ENCODE data around the gene UBE2E1. TPM values are rescaled to one million over a fixed set of nuclear protein-coding genes. Genes with fewer than 3 reads are reported as not detected.

UBE2E1 gene
- total and polyA plus RNA-seq, 2 of the 4 experiments (the other 2 are of a cell fraction) = 54.1 to 91.6 TPM

- H3K4me1 ChIP-seq (ENCODE audit: control insufficient read depth, insufficient read depth, low read length) = peaks cover 16% of the 10 kb centered on the region
- H2BK15ac ChIP-seq (ENCODE audit: low read depth, low read length) = no peak overlapping the region
- no peak overlapping the region for H3K9ac ChIP-seq (ENCODE audit: low read depth, low read length)
- ATAC-seq (ENCODE audit: low read depth) (peak; percentile 61), DNase-seq (peak; percentile 81)
- H3K9me3 ChIP-seq (ENCODE audit: control insufficient read depth, insufficient read depth, low read length) = no peaks in the 10 kb centered on the region
- BruUV-seq (replicated peaks) = no TSS peak
- CTCF ChIA-PET = interaction anchor here (1.6 kb wide), 1 partner anchor 11 kb away, joined by 5 read pairs; no protein-coding TSS in a partner anchor
- peak overlapping the region; percentile 28; the same call in 1 of the 2 replicates for H3K4me2 ChIP-seq (ENCODE audit: low read depth, low read length)
- no peak overlapping the region for H3K23ac ChIP-seq (ENCODE audit: low read depth, low read length)
- peaks cover 5% of the 10 kb centered on the region for H3K9me1 ChIP-seq (ENCODE audit: insufficient read depth, low read length)
- H3K18ac ChIP-seq (ENCODE audit: low read depth, low read length) = no peak overlapping the region
- no peak overlapping the region for H2AK5ac ChIP-seq (ENCODE audit: low read depth, low read length)
- in situ Hi-C loops (cut with MboI; ENCODE audit: low sequenced_read_pairs) = loop anchor here (25.0 kb wide), 2 partner anchors 360 to 810 kb away; no protein-coding TSS in a partner anchor
- H3K27ac ChIP-seq (ENCODE audit: insufficient read depth, low read length) = no peak overlapping the region
- H4K5ac ChIP-seq (ENCODE audit: low read depth, low read length) = no peak overlapping the region
- dilution Hi-C loops (cut with HindIII; ENCODE audit: low sequenced_read_pairs, unreplicated experiment) = no loop called here
- H4K91ac ChIP-seq (ENCODE audit: insufficient read depth, low read depth, low read length) = no peak overlapping the region
- no peak overlapping the region for H2AFZ ChIP-seq (replicated peaks; ENCODE audit: low read length, poor library complexity)
- peaks cover 6% of the 10 kb centered on the region; the same call in 1 of the 2 replicates for H3K36me3 ChIP-seq (ENCODE audit: control insufficient read depth, insufficient read depth, low read length)
- no peaks in the 10 kb centered on the region for H3K27me3 ChIP-seq (ENCODE audit: control insufficient read depth, insufficient read depth, low read length)
- no peak overlapping the region for H3K56ac ChIP-seq (ENCODE audit: extremely low read depth, insufficient read depth, low read length)
- H3K4me3 ChIP-seq (ENCODE audit: insufficient read depth, low read depth, low read length) = no peak overlapping the region
- no peak overlapping the region for H2BK120ac ChIP-seq (ENCODE audit: low read depth, low read length)
- H3K4ac ChIP-seq (ENCODE audit: low read depth, low read length) = no peak overlapping the region
- no peak overlapping the region for H3K14ac ChIP-seq (replicated peaks; ENCODE audit: low read depth, low read length)
- H2BK20ac ChIP-seq (ENCODE audit: low read depth, low read length) = no peak overlapping the region
- no peak overlapping the region for H2BK5ac ChIP-seq (ENCODE audit: low read depth, low read length, poor library complexity, severe bottlenecking)
- peaks cover 40% of the 10 kb centered on the region for H4K20me1 ChIP-seq (ENCODE audit: insufficient read depth, low read length)
- no peak overlapping the region for H2AK9ac ChIP-seq (replicated peaks; ENCODE audit: low read depth, low read length, poor library complexity)
- peaks cover 19 to 75% of the 10 kb centered on the region in 2 experiments for H3K79me1 ChIP-seq (ENCODE audit: low read depth in 1 of 2, low read length in 2 of 2)
- no CpG with 5 or more reads among the region's 5 CpGs for WGBS, 2 experiments (ENCODE audit: extremely low coverage in 2 of 2, insufficient read length in 1 of 2)
- intact Hi-C loops (cut with micrococcal nuclease) = loop anchor here (10.0 kb wide), 2 partner anchors 163 to 673 kb away; partner anchors contain the start of gene UBE2E2
- POLR2A ChIA-PET (ENCODE audit: unreplicated experiment) = interaction anchor here (1.5 kb wide), 1 partner anchor 39 kb away, joined by 6 read pairs; the partner anchor contains the start of genes NKIRAS1 and RPL15
- H4K8ac ChIP-seq (ENCODE audit: low read depth in 2 of 2, low read length in 2 of 2) = no peak overlapping the region
- TF ChIP-seq MAZ (IDR thresholded peaks at IDR 0.05; ENCODE audit: borderline replicate concordance, low read depth, low read length) = peak; percentile 72; the same call in 1 of the 2 replicates
- TF ChIP-seq NFE2L2 (IDR thresholded peaks at IDR 0.05; ENCODE audit: low read depth, low read length) = no peak
- TF ChIP-seq CTCF (conservative IDR thresholded peaks at IDR 0.05; ENCODE audit: low read depth, low read length) = no peak
- no peak for TF ChIP-seq ELK1 (IDR thresholded peaks at IDR 0.05; ENCODE audit: borderline replicate concordance, low read depth, low read length)
- no peak for TF ChIP-seq MAFK (IDR thresholded peaks at IDR 0.05; ENCODE audit: low read depth, low read length)
- no peak for TF ChIP-seq RFX5 (IDR thresholded peaks at IDR 0.05; ENCODE audit: low read depth, low read length)
- TF ChIP-seq SMC3 (IDR thresholded peaks at IDR 0.05; ENCODE audit: low read depth, low read length) = 0 out of 2 replicates have a peak, but pooled peaks have one; percentile 11
- peak; percentile 13; the same call in 1 of the 2 replicates for TF ChIP-seq FOS (IDR thresholded peaks at IDR 0.05; ENCODE audit: low read depth, low read length)
- TF ChIP-seq USF2 (IDR thresholded peaks at IDR 0.05; ENCODE audit: low read depth, low read length) = no peak
- TF ChIP-seq RAD21 (IDR thresholded peaks at IDR 0.05; ENCODE audit: low read length) = no peak
- no peak for TF ChIP-seq RCOR1 (IDR thresholded peaks at IDR 0.05; ENCODE audit: insufficient replicate concordance, low read length)
- peak; percentile 95 for TF ChIP-seq CEBPB (IDR thresholded peaks at IDR 0.05; ENCODE audit: low read depth, low read length)
- no peak for TF ChIP-seq POLR2A (IDR thresholded peaks at IDR 0.05; ENCODE audit: low read depth, low read length)
- TF ChIP-seq CHD1 (IDR thresholded peaks at IDR 0.05; ENCODE audit: low read depth, low read length) = no peak
- TF ChIP-seq BHLHE40 (IDR thresholded peaks at IDR 0.05; ENCODE audit: low read depth, low read length) = peak; percentile 51; the same call in 1 of the 2 replicates
Measured at GRCh38 chr3:23877329-23877980, 71.7 kb downstream of the UBE2E1 start.
